Gastrocnemius medialis (tissue), 4 donors: ENCODE measurements around the gene BAK1.
"Not testable (repeated sequence)": the region's sequence is repeated elsewhere in the genome, so short reads cannot be mapped to it uniquely, and the experiment has no call there.

Source experiments
- CTCF ChIP-seq, 5 experiments: fragments of 450-650 bp in 3 of 5; fragments of 200-600 bp in 2 of 5; sonication (generic) in 2 of 5; IDR thresholded peaks in 4 of 5; conservative IDR thresholded peaks in 1 of 5; 1 replicate in 4 of 5; 2 replicates in 1 of 5; pipeline ENCODE4 v1.5.1; 2016 to 2019; ENCODE audit warnings: antibody characterized with exemption in 5 of 5, mild to moderate bottlenecking in 3 of 5, moderate library complexity in 3 of 5
- POLR2A ChIP-seq, 2 donors: fragments of 450-650 bp; IDR thresholded peaks; one replicate each; pipeline ENCODE4 v1.6.1; 2017; ENCODE audit warnings: antibody characterized with exemption in 2 of 2, mild to moderate bottlenecking in 2 of 2, moderate library complexity in 2 of 2

- not testable (repeated sequence) for TF ChIP-seq CTCF (IDR thresholded peaks at IDR 0.05 in 4 of 5, conservative IDR thresholded peaks at IDR 0.05 in 1 of 5); POLR2A (IDR thresholded peaks at IDR 0.05)
These were observed 27.2 kb downstream of the BAK1 start for GRCh38 chr6:33552883-33553282.
